Stimulated activated CD4-positive, alpha-beta T cell treated with anti-CD3 and anti-CD28 coated beads, Interleukin-1b, Interleukin-23, amount 100 ng/mL, for 24 hours (primary cell): ENCODE data around the gene CHAC1.

Source experiments
- DNase-seq, 4 experiments: peaks; one replicate each; pipeline ENCODE4 v3.0.0-alpha.2; 2020; ENCODE audit warnings: low read depth in 4 of 4, low spot score in 1 of 4

CHAC1 gene

DNA sequence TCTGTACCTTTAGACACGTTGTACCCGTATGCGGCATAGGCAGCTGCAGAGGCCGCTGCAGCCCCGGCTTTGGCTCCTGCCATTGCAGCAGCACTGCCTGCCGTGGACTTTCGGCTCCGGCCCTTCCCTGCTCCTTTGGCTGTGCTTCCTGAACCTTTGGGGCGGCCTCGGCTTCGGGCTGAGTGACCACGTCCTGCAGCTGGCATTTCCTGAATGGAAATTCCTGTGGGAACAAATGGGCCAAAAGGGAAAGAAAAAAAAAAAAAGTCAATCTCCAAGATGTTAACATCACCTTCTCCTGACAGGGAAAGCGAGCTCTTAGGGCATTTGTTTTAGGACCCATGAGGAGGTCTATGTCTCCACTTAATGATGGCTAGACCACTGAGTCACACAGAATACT lies 29.6 kb downstream of the CHAC1 start:
- DNase-seq, result no peak

DNA sequence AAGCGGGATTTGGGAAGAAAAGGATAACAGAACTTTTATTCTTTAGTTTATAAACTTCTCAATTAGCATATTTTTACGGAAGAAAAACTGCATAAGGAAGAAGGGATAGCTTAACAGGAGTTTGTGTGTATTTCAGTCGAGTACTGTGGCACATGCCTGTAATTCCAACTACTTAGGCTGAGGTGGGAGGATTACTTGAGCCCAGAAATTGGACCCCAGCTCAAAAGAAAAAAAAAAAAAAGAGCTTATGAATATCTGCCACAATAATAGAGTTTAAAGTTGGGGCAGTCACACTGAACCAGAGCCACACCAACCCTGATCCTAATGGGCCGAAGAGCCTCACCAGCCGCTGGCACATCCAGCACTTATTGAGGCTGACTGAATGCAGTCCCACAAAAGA lies 31.1 kb downstream of the CHAC1 start:
- no peak for DNase-seq

- no peak for DNase-seq
Observed at GRCh38 chr15:40984964-40985363, 31.7 kb downstream of the CHAC1 start.

DNA sequence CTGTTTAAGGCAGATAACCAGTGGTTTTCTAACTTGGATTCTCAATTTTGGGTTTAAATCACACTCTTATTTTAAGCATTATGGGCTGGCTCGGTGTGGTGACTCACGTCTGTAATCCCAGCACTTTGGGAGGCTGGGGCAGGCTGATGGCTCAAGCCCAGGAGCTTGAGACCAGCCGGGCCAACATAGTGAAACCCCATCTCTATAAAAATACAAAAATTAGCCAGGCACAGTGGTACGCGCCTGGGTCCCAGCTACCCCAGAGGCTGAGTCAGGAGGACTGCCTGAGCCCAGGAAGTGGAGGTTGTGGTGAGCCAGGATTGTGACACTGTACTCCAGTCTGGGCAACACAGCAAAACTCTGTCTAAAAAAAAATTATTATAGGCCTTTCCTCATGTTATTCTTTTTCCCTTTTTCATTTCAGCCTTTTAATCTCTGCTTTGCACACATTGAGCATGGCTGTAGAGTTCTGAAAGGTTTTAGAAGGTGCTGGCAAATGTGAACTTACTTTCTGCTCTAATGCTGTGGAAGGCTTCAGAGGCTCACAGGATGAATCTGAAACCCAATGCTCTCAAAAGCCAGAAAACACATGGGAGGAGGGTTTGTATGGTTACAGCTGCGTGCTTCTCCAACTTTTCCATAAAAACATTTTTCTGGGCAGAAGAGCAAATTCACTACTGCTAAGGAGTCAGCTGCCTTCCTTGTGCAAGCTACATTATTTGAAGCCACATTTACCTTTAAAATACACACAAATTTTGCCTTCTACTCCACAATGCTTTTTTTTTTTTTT lies 32.5 kb downstream of the CHAC1 start:
- no peak for DNase-seq

- DNase-seq, result no peak
Observed at GRCh38 chr15:40986820-40987219, 33.5 kb downstream of the CHAC1 start.

DNA sequence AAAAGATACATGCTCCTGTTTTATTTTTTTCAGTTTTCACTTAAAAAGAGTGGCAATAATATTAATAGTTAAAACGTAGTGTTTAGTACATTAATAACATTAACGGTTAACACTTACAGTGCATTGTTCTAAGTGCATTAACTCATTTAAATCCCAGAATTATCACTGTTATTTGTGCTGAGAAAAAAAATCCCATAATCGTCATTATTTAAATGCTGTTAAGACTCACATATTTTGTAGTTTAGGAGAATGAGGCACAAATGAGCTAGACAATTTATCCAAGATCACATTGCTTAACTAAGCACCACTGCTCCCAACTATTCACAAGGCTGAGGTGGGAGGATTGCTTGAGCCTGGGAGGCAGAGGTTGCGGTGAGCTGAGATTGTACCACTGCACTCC lies 34.9 kb downstream of the CHAC1 start:
- DNase-seq, result no peak

GRCh38 chr15:40990080-40990479 lies 36.8 kb downstream of the CHAC1 start:
- no peak for DNase-seq

GRCh38 chr15:40990789-40991188 lies 37.5 kb downstream of the CHAC1 start:
- DNase-seq, result no peak

GRCh38 chr15:40991355-40991754 lies 38.1 kb downstream of the CHAC1 start:
- DNase-seq, result no peak

GRCh38 chr15:40992241-40992741 lies 39.0 kb downstream of the CHAC1 start:
- no peak for DNase-seq

DNA sequence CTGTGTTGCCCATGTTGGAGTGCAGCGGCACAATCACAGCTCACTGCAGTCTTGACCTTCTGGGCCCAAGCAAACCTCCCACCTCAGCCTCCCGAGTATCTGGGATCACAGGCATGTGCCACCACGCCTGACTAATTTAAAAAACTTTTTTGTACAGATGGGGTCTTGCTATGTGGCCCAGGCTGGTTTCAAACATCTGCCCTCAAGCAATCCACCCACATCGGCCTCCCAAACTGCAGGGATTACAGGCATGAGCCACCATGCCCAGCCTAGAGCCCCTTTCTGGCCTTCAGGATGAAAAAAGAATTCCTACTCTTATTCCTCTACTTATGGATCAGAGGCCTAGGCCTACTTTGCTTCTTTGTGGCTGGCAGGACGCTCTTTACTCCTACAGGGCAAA lies 39.6 kb downstream of the CHAC1 start:
- no peak for DNase-seq

DNA sequence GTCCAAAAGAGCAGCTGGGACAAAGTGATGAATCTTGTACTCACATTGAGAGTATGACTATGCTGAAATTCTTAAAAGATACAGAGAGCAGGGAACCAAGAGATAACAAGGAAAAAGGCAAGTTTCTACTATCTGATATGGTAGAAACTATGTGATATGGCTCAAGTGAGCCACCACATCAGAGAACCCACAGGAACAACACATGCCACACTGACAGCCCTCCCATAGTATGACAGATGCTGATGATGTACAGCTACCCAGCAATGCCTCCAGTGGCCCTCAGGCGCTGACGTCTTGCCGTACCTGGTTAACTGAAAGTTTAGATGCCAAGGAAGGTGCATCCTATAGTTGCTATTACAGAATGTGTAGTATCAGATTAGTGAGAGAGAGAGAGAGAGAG lies 42.4 kb downstream of the CHAC1 start:
- DNase-seq, result no peak

GRCh38 chr15:40999190-40999589 lies 45.9 kb downstream of the CHAC1 start:
- no peak for DNase-seq

GRCh38 chr15:41001524-41002214 lies 48.4 kb downstream of the CHAC1 start:
- no peak for DNase-seq

DNA sequence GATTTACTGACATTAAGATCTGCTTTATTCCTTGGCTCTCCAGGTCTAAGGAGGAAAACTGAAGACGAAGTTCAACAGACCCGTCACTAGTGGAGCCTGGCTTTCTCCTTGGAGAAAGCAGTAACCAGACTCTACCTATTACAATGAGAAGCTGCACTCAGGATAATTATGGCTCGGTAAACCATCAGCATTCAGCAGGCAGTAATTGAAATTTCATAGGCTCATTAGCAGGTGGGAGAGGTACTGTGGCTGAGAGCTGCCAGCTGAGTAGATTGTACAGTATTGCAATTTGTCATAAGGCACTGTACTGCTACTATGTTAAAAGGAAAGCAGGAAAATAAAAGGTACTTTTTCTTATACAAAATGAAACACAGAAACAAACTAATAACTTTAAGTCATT lies 51.2 kb downstream of the CHAC1 start:
- no peak for DNase-seq
